Stimulated activated CD8-positive, alpha-beta memory T cell treated with anti-CD3 and anti-CD28 coated beads, Interleukin-4, amount 100 ng/mL, for 48 hours (primary cell): ENCODE measurements around the gene USH1G.
"Not testable (repeated sequence)": the region's sequence is repeated elsewhere in the genome, so short reads cannot be mapped to it uniquely, and the experiment has no call there.

Experiments used
- DNase-seq: peaks from one replicate; pipeline ENCODE4 v3.0.0-alpha.2; 2020

The USH1G gene

DNA sequence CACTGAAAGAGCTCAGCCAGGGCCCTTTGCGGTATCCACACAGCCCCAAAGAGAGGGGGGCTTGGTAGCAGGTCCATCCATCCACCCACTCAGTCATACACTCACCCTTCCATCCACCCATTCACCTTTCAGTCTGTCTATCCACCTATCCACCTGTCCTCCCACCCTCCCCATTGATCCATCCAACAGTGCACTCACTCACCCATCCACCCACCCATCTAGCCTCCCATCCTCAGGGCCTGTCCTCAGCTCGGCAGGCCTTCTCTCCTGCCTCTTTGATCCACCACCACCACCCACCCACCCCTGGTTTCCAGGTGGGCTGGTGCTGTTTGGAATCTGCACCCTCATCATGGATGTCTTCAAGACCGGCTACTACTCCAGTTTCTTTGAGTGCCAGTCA is 2.2 kb upstream of the USH1G start:
- no peak for DNase-seq

DNA sequence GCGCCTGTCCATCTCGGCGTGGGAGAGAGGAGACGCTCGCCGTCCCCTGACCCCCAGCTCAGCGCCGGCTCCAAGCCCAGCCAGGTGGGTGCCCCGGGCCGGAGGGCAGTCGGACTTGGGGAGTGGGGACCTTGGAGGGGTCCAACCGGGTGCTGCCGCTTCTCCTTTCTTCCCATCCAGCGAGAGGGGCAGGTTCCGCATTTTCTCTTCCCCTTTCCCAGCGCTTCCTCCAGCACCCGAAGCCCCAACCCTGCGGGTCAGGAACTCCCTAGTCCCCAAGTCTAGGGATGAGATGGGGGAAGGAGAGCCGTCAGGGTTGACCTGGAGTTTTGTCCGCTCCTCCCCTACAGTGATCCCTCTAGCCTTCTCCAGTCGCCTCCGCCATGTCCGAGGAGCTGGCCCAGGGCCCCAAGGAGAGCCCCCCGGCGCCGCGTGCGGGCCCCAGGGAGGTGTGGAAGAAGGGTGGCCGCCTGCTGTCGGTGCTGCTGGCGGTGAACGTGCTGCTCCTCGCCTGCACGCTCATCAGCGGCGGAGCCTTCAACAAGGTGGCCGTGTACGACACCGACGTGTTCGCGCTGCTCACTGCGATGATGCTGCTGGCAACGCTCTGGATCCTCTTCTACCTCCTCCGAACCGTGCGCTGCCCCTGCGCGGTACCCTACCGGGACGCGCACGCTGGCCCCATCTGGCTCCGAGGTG is 1.3 kb upstream of the USH1G start, which contains the start of gene OTOP2:
Gene OTOP2, plus strand, starts transcription at position 24 of the 699 bp plus-strand sequence. Its CDS starts 360 bp downstream, at position 384.
- DNase-seq, result no peak

- DNase-seq, result peak; percentile 89
These were observed 639 bp upstream of the USH1G start for GRCh38 chr17:74923538-74924249.

- DNase-seq, result no peak
These were observed 883 bp downstream of the USH1G start for GRCh38 chr17:74922172-74922571.

DNA sequence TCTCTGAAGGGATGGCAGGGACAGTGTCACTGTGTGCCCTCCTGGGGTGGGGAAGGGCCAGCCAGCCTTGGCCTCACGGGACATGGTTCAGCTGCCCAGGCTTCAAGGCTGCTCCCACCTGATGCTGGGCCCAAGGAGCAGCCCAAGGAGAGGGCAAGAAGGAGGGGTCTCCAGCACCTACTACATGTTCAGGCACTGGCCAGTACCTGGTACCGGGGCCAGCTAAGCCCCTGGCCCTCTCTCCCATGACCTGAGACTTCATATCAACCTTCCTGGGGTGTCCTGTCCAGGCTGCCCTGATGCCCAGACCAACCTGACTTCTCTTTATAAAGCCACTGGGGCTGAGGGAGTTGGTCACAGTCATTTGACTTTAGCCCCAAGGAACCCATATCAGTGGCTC is 1.3 kb downstream of the USH1G start:
- DNase-seq, result no peak

- DNase-seq, result no peak
These were observed 1.9 kb downstream of the USH1G start for GRCh38 chr17:74921026-74921681.

- DNase-seq, result no peak
These were observed 2.4 kb downstream of the USH1G start for GRCh38 chr17:74920642-74921025.

DNA sequence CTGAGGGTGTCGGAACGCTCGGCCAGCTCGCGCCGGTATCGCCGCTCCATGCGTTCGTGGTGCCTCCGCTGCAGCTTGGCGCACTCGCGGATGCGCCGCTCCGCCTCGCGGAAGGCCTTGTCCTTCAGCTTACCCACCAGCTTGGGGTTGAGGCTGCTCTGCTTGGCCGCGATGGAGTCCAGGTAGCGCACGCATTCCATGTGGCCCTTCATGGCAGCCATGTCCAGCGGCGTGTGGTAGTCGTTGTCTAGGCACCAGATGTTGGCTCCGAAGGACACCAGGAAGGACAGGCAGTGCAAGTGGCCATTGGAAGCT is 2.8 kb downstream of the USH1G start:
- no peak for DNase-seq

- DNase-seq, result no peak
These were observed 3.4 kb downstream of the USH1G start for GRCh38 chr17:74919440-74920305.

GRCh38 chr17:74918906-74919305 is 4.1 kb downstream of the USH1G start:
- DNase-seq, result no peak

DNA sequence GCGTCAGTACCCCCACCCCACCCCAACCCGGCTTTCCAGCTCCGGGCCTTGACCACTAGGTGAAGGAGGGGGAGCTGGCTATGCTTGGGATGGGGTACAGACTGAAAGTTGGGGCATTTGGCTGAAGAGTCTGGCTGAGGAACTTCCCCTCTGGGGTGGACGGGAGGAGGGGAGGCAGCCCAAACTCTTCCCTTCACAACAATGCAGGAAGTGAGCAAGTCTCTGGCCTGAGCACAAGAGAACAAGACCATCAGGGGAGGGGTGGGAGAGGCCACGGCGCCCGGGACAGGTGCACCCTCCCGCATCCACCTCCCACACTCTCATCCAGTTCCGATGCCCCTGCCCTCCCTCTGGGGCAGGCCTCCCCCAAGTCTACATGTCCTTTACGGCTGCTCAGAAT is 5.6 kb downstream of the USH1G start:
- no peak for DNase-seq

- no peak for DNase-seq
These were observed 6.2 kb downstream of the USH1G start for GRCh38 chr17:74916851-74917199.

GRCh38 chr17:74916136-74916850 is 6.8 kb downstream of the USH1G start:
- no peak for DNase-seq

DNA sequence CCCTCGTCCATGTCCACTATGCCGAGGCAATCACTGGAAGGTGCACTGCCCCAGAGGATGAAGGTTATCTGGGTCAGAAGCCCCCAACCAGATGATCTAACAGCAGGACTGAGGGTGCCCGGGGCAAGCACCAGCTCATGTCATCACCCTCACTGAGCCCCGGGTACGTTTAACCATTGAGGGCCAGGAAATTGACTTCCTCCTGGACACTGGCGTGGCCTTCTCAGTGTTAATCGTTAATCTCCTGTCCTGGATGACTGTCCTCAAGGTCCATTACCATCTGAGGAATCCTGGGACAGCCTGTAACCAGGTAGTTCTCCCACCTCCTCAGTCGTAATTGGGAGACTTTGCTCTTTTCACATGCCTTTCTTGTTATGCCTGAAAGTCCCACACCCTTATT is 11.6 kb downstream of the USH1G start:
- DNase-seq, result not testable (repeated sequence)

DNA sequence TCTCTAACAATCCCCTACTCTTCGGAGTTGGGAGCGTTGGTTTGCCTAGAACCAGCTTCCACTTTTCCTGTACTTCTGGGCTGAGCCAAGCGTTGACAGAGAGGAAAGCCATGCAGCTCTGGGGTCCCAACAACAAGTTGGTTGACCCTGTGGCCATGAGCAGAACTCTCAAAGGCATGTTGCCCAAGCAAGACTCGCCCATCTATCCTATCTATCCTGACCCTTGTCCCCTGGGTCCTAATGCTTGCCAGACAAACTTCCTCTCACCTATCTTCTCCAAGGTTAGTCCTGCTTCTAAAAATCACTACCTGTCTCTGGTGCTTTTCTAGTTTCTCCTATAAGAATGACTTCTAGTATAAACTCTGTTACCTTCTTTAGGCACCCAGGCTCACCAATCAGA is 14.0 kb downstream of the USH1G start:
- not testable (repeated sequence) for DNase-seq

DNA sequence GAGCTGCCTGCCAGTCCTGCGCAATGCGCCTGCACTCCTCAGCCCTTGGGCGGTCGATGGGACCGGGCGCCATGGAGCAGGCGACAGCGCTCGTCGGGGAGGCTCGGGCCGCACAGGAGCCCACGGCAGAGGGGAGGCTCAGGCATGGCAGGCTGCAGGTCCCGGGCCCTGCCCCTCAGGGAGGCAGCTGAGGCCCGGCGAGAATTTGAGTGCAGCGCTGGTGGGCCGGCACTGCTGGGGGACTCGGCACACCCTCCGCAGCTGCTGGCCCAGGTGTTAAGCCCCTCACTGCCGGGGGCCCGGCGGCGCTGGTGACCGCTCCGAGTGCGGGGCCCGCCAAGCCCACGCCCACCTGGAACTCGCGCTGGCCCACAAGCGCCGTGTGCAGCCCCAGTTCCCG is 16.0 kb downstream of the USH1G start:
- DNase-seq, result no peak

- DNase-seq, result not testable (repeated sequence)
These were observed 16.8 kb downstream of the USH1G start for GRCh38 chr17:74906214-74906793.

DNA sequence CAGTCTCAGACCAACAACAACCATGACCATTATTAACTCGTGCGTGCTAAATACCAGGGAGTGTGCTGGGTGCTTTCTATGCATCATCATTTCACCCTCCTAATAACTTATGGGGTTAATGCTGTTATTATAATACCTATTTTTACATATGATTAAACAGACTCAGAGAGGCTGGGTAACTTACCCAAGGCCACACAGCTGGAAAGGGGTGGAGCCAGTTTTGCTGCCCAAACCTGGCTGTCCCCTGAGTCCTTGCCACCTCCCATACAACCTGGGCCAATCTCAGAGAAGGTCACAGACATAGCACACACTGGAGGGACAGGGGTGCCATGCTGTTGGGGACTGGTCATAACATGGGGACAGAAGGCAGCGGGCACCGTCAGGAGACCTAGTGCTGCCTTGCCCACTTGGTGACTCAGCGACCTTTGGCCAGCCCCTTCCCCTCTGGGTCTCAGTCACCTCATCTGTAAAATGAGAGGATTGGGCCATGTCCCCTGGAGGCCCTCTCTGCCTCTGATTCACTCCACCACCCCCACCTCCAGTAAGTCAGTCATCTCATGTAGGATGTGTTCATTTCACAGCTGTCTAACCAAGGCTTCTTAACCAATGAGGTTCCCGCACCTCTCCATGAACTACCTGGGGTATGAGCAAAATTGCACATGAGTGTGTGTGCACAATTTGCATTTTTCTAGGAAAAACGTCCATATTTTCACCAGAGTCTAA is 18.2 kb downstream of the USH1G start:
- no peak for DNase-seq

GRCh38 chr17:74903671-74904070 is 19.4 kb downstream of the USH1G start:
- no peak for DNase-seq

DNA sequence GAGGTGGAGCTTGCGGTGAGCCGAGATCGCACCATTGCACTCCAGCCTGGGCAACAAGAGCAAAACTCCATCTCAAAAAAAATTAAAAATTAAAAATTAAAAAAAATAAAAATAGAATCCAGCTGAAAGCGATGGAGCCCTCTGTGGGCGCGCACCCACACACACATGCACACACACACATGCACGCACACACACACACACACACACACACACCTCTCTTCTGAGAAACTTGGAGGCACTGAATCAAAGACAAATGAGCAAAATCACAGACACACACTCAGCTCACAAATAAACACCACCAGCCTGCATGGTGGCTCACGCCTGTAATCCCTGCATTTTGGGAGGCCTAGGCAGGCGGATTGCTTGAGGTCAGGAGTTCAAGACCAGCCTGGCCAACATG is 20.0 kb downstream of the USH1G start:
- DNase-seq, result no peak

DNA sequence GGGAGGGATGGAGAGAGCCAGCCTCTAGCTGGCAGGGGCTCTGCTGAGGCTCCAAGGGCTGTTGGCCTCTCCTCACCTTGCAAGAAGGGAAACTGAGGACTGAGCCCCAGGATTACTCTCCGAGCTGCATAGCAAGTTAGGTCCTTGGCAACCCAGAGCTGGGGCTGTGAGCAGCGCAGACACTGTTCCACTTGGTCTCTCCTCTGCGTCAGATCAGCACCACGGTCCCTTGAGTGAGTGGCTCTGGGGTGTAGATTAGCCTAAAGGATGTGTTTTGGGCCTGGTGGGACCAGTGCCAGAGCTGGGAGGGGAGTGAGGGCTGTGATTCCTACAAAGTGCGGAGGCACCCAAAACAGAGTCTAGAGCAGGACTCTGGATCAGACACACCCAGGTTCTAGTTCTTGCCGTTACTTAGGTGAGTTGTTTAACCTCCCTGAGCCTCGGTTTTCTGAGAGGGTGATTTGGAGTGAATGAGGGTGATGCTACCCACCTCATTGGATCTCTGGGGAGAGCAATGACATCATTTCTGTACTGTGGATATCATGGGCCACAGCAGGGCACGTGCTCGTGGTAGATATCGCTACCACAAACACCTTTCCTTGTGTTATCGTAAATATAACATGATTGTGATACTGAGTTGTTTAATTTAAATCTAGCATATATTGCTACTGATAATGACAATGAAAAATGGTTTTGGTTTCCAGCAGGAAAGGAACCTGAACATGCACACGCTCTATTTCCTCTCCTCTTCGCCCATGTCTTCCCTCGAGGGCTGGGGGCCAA is 21.5 kb downstream of the USH1G start:
- no peak for DNase-seq
